ENCODE measurements around the gene PALD1. TPM values are rescaled to one million over a fixed set of nuclear protein-coding genes. Genes with fewer than 3 reads are reported as not detected.

The PALD1 gene
- total and polyA plus RNA-seq, 9 of the 15 experiments (the other 6 are each of a cell fraction or from before 2014, with no cell fraction given): 0.03 to 0.29 (median 0.09) TPM; not detected in 2

- peak; percentile 14; the same call in 1 of the 2 replicates for TF ChIP-seq ZNF449 (CRISPR knock-in tag; IDR thresholded peaks at IDR 0.05)
- TF ChIP-seq SLC30A9 (CRISPR knock-in tag; IDR thresholded peaks at IDR 0.05): no peak
- TF ChIP-seq ZNF57 (CRISPR knock-in tag; IDR thresholded peaks at IDR 0.05): no peak
- TF ChIP-seq ZNF280B (CRISPR knock-in tag; IDR thresholded peaks at IDR 0.05): no peak
- TF ChIP-seq ZNF583 (CRISPR knock-in tag; IDR thresholded peaks at IDR 0.05): no peak
- TF ChIP-seq PCBP2 (IDR thresholded peaks at IDR 0.05; ENCODE audit: low read depth, low read length, poor library complexity, severe bottlenecking): no peak
- no peak for TF ChIP-seq CXXC5 (CRISPR knock-in tag; IDR thresholded peaks at IDR 0.05)
- no peak for TF ChIP-seq MAX (CRISPR knock-in tag; IDR thresholded peaks at IDR 0.05)
- TF ChIP-seq NR4A1 (CRISPR knock-in tag; IDR thresholded peaks at IDR 0.05): no peak
- no peak for TF ChIP-seq NR4A1 (tag; IDR thresholded peaks at IDR 0.05)
- no peak for TF ChIP-seq ELF4 (CRISPR knock-in tag; IDR thresholded peaks at IDR 0.05)
- no peak for TF ChIP-seq JUND (IDR thresholded peaks at IDR 0.05; ENCODE audit: borderline replicate concordance, low read depth, low read length)
- peak; percentile 31; the same call in 1 of the 3 replicates for TF ChIP-seq JUND (tag; IDR thresholded peaks at IDR 0.05; ENCODE audit: borderline replicate concordance, low read depth, low read length)
- no peak for TF ChIP-seq MLLT1 (IDR thresholded peaks at IDR 0.05)
- no peak for TF ChIP-seq KLF16 (IDR thresholded peaks at IDR 0.05)
- no peak for TF ChIP-seq MED1 (CRISPR knock-in tag; IDR thresholded peaks at IDR 0.05; ENCODE audit: borderline replicate concordance)
- peak; percentile 51; the same call in 1 of the 2 replicates for TF ChIP-seq PKNOX1 (IDR thresholded peaks at IDR 0.05)
- no peak for TF ChIP-seq RBM14 (IDR thresholded peaks at IDR 0.05; ENCODE audit: borderline replicate concordance, insufficient read depth, low read depth, low read length)
- TF ChIP-seq ZNF347 (CRISPR knock-in tag; IDR thresholded peaks at IDR 0.05; ENCODE audit: low read depth): no peak
- TF ChIP-seq ZBTB9 (CRISPR knock-in tag; IDR thresholded peaks at IDR 0.05): no peak
- no peak for TF ChIP-seq EGR1 (conservative IDR thresholded peaks at IDR 0.05)
- no peak for TF ChIP-seq TARDBP (IDR thresholded peaks at IDR 0.05)
These were observed 110.4 kb downstream of the PALD1 start (continued) for GRCh38 chr10:70588859-70589570.
